ENCODE data around the gene HOXB9. TPM values are rescaled to one million over a fixed set of nuclear protein-coding genes. Genes with fewer than 3 reads are reported as not detected.

The HOXB9 gene
- total and polyA plus RNA-seq, 9 of the 15 experiments (the other 6 are each of a cell fraction or from before 2014, with no cell fraction given): 3.1 to 196 (median 77.6) TPM

- no peak for TF ChIP-seq ELF4 (CRISPR knock-in tag; IDR thresholded peaks at IDR 0.05)
- peak; percentile 40 for TF ChIP-seq TAF1 (IDR thresholded peaks at IDR 0.05; ENCODE audit: control insufficient read depth, extremely low read depth, insufficient read depth, low read length, severe bottlenecking)
- TF ChIP-seq AFF1 (IDR thresholded peaks at IDR 0.05; ENCODE audit: low read depth in 1 of 2, partially characterized antibody in 2 of 2): peak in 1 of 2 experiments; percentile 20
- peak; percentile 9; the same call in 1 of the 2 replicates for TF ChIP-seq ZNF766 (CRISPR knock-in tag; conservative IDR thresholded peaks at IDR 0.05)
- TF ChIP-seq SP1 (CRISPR knock-in tag; IDR thresholded peaks at IDR 0.05): 0 out of 2 replicates have a peak, but pooled peaks have one; percentile 7
- TF ChIP-seq HDAC6 (IDR thresholded peaks at IDR 0.05; ENCODE audit: low read depth, low read length): no peak
- peak; percentile 43; the same call in 1 of the 2 replicates for TF ChIP-seq CEBPB (tag; IDR thresholded peaks at IDR 0.05)
- peak; percentile 59 for TF ChIP-seq MYC (IDR thresholded peaks at IDR 0.05; ENCODE audit: low read depth, low read length)
- TF ChIP-seq MYC (CRISPR knock-in tag; IDR thresholded peaks at IDR 0.05; ENCODE audit: borderline replicate concordance, low read depth): no peak
- no peak for TF ChIP-seq ARID4B (CRISPR knock-in tag; IDR thresholded peaks at IDR 0.05)
- no peak for TF ChIP-seq ID3 (CRISPR knock-in tag; IDR thresholded peaks at IDR 0.05)
- no peak for TF ChIP-seq ID3 (tag; IDR thresholded peaks at IDR 0.05)
- no peak for TF ChIP-seq ZKSCAN3 (CRISPR knock-in tag; IDR thresholded peaks at IDR 0.05)
- peak; percentile 57 for TF ChIP-seq CXXC5 (CRISPR knock-in tag; IDR thresholded peaks at IDR 0.05)
- no peak for TF ChIP-seq NCOA6 (IDR thresholded peaks at IDR 0.05)
- TF ChIP-seq JUND (IDR thresholded peaks at IDR 0.05; ENCODE audit: borderline replicate concordance, low read depth, low read length): no peak
- TF ChIP-seq JUND (tag; IDR thresholded peaks at IDR 0.05; ENCODE audit: borderline replicate concordance, low read depth, low read length): no peak
- TF ChIP-seq SAP30 (IDR thresholded peaks at IDR 0.05; ENCODE audit: borderline replicate concordance, insufficient read depth, low read depth, low read length, poor library complexity, severe bottlenecking): peak; percentile 53
Observed at GRCh38 chr17:48576479-48577309, 49.5 kb downstream of the HOXB9 start (continued).

All from K562 (cell line).